ENCODE results near the gene DCC.

The DCC gene

DNA sequence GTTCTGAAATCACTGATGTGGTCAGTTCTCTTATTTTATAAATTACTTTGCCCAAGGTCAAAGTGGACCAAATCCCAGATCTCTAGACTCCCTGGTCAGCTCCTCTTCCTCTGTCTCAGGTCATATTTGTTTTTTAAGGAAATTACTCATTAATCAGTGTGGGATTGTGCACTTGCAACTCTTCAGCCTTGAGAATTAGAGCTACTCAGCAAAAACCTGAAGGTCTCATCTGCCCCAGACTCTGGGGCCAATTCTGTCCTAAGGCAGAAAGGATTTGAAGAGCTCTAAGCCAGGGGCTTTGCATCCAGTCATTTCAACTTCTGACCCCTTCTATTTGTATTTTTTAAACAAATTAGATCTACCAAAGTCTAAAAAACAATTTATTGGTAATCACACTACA, 17.7 kb upstream of the DCC start:
- TF ChIP-seq, protein P1, sequence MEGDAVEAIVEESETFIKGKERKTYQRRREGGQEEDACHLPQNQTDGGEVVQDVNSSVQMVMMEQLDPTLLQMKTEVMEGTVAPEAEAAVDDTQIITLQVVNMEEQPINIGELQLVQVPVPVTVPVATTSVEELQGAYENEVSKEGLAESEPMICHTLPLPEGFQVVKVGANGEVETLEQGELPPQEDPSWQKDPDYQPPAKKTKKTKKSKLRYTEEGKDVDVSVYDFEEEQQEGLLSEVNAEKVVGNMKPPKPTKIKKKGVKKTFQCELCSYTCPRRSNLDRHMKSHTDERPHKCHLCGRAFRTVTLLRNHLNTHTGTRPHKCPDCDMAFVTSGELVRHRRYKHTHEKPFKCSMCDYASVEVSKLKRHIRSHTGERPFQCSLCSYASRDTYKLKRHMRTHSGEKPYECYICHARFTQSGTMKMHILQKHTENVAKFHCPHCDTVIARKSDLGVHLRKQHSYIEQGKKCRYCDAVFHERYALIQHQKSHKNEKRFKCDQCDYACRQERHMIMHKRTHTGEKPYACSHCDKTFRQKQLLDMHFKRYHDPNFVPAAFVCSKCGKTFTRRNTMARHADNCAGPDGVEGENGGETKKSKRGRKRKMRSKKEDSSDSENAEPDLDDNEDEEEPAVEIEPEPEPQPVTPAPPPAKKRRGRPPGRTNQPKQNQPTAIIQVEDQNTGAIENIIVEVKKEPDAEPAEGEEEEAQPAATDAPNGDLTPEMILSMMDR (IDR thresholded peaks at IDR 0.05; ENCODE audit: insufficient read depth, low read length, missing control alignments), result no peak
- CTCF ChIA-PET, result interaction anchor here (1.0 to 1.6 kb wide), 3 partner anchors 11 to 18 kb away, joined by 3 to 4 read pairs (median 3); partner anchors contain the start of gene DCC
- no peak overlapping the region for H3K4me3 ChIP-seq (ENCODE audit: low read depth, low read length)
- POLR2A ChIA-PET, result no interaction called here
- DNase-seq (ENCODE audit: low read depth, low spot score), result no peak

DNA sequence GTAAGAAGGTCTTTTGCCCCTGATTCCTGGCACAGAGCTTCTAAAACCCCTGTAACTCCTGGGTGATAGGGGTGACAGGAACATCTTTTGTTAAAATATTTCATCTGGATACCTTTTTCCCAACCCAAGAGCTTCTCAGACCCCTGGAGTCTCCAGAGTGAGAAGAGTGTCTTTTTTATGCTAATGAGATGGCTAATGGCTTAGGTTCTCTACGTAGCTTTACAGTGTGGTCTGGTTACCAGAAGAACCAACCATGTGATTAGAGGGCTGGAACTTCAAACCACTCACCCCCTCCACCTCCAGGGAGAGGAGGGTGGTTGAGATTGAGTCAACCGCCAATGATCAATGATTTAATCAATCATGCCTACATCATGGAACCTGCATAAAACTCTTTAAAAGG, 16.2 kb upstream of the DCC start:
- TF ChIP-seq, protein P1 (IDR thresholded peaks at IDR 0.05; ENCODE audit: insufficient read depth, low read length, missing control alignments), result no peak
- CTCF ChIA-PET, result no interaction called here
- POLR2A ChIA-PET, result no interaction called here
- DNase-seq (ENCODE audit: low read depth, low spot score), result no peak
- H3K4me3 ChIP-seq (ENCODE audit: low read depth, low read length), result no peak overlapping the region

DNA sequence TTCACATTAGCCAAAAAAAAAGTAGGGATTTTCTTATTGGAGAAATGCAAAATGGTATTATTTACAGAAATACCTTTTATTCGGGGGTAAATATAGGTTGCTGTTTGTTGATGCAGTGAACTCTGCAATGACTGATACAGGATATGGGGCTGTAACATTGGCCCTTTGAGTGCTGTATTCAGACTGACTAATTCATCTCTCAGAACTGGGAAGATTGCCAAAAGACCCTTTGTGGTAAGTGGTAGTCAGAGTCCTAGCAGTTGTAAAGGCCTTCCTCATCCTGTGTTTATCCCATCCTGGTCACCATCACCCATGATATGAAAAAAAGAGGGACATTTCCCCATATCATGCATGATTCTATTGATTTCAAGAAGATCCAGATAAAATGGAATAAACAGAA, 14.0 kb upstream of the DCC start:
- TF ChIP-seq, protein P1 (IDR thresholded peaks at IDR 0.05; ENCODE audit: insufficient read depth, low read length, missing control alignments), result no peak
- ChIA-PET POLR2A (no interaction called here), CTCF (no interaction called here)
- DNase-seq (ENCODE audit: low read depth, low spot score), result no peak
- H3K4me3 ChIP-seq (ENCODE audit: low read depth, low read length), result no peak overlapping the region

DNA sequence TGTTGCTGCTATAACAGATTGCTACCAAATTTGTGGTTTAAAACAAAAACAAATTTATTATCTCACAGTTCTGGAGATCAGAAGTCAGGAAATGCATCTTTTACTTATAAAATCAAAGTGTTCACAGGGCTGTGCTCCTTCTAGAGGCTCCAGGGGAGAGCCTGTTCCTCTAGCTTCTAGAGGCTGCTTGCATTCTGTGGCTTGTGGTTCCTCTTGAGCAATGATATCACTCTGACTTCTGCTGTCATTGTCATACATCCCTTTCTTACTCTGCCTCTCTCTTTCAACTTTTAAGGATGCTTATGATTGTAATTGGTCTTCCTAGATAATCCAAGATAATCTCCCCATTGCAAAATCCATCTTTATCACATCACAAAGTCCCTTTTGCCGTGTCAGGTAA, 6.1 kb upstream of the DCC start:
- POLR2A ChIA-PET, result no interaction called here

DNA sequence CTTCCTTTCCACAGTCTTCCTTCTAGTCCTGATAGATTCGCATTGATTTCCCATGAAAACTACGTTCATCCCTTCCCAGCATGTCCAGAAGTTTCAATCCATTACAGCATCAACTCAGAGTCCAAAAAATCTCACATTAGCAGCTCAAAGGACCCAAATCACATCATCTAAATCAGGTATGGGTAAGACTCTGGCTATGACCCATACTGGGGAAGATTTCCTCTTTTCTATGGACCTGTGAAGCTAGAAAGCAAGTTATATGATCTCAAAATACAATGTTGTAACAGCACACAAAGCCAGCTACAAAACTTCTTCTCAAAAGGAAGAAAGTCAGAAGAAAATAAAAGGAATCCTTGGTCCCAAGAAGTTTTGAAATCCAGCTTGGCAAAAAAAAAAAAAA, 5.7 kb upstream of the DCC start:
- ChIA-PET POLR2A (no interaction called here), CTCF (interaction anchor here (0.7 kb wide), 1 partner anchor 337 kb away, joined by 3 read pairs; no protein-coding TSS in a partner anchor)
- no peak for DNase-seq (ENCODE audit: low read depth, low spot score)
- H3K4me3 ChIP-seq (ENCODE audit: low read depth, low read length), result no peak overlapping the region
- TF ChIP-seq, protein P1 (IDR thresholded peaks at IDR 0.05; ENCODE audit: insufficient read depth, low read length, missing control alignments), result no peak

More for the DNA sequence above, 6.1 kb upstream of the DCC start:
- H3K4me3 ChIP-seq (ENCODE audit: low read depth, low read length), result no peak overlapping the region
- CTCF ChIA-PET, result interaction anchor here (0.6 kb wide), 1 partner anchor 12 kb away, joined by 3 read pairs; no protein-coding TSS in a partner anchor
- no peak for DNase-seq (ENCODE audit: low read depth, low spot score)
- TF ChIP-seq, protein P1 (IDR thresholded peaks at IDR 0.05; ENCODE audit: insufficient read depth, low read length, missing control alignments), result no peak

DNA sequence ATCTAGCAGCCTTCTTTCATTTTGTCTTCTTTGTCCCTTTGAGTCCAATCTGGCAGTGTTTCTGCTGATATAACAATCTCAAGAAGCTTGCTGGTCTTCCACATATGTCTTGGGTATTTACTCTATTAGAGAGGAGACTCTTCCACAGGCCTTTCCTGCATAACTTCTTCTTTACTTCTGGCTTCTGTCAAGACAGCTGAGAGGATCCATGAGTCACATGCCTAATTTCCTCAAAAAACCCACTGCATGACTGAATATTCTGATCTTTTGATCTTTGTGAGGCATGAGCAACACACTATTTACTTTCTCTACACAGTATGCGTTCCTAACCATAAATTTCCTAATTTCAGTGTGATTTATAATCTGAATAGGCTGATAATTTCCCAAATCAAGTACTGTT, 5.1 kb upstream of the DCC start:
- CTCF ChIA-PET, result interaction anchor here (0.7 kb wide), 1 partner anchor 336 kb away, joined by 3 read pairs; no protein-coding TSS in a partner anchor
- POLR2A ChIA-PET, result no interaction called here
- TF ChIP-seq, protein P1 (IDR thresholded peaks at IDR 0.05; ENCODE audit: insufficient read depth, low read length, missing control alignments), result no peak
- DNase-seq (ENCODE audit: low read depth, low spot score), result peak; percentile 42
- H3K4me3 ChIP-seq (ENCODE audit: low read depth, low read length), result no peak overlapping the region
